GM18909 (cell line): Measurements from ENCODE around the gene MAPKAP1.

Experiments used
- ATAC-seq: cut with Tn5 transposase; IDR thresholded peaks from one replicate; pipeline ENCODE4 v1.9.1; 2021; ENCODE audit warnings: mild to moderate bottlenecking; ENCODE audit not compliant: unreplicated experiment, poor library complexity

Gene MAPKAP1

GRCh38 chr9:125470189-125470588, 236.8 kb downstream of the MAPKAP1 start:
- ATAC-seq, result no peak

GRCh38 chr9:125468646-125469045, 238.4 kb downstream of the MAPKAP1 start:
- no peak for ATAC-seq

- no peak for ATAC-seq
Measured at GRCh38 chr9:125467116-125467740, 239.8 kb downstream of the MAPKAP1 start.

GRCh38 chr9:125466411-125466810, 240.6 kb downstream of the MAPKAP1 start:
- no peak for ATAC-seq

GRCh38 chr9:125464591-125465385, 242.2 kb downstream of the MAPKAP1 start:
- ATAC-seq, result no peak

- ATAC-seq, result no peak
Measured at GRCh38 chr9:125463926-125464325, 243.1 kb downstream of the MAPKAP1 start.

- no peak for ATAC-seq
Measured at GRCh38 chr9:125462861-125463291, 244.1 kb downstream of the MAPKAP1 start.

- ATAC-seq, result no peak
Measured at GRCh38 chr9:125461636-125462190, 245.3 kb downstream of the MAPKAP1 start.

- ATAC-seq, result no peak
Measured at GRCh38 chr9:125460883-125461635, 245.9 kb downstream of the MAPKAP1 start.

- no peak for ATAC-seq
Measured at GRCh38 chr9:125460346-125460745, 246.7 kb downstream of the MAPKAP1 start.

- no peak for ATAC-seq
Measured at GRCh38 chr9:125457357-125457756, 249.7 kb downstream of the MAPKAP1 start.

GRCh38 chr9:125455876-125456275, 251.1 kb downstream of the MAPKAP1 start:
- ATAC-seq, result no peak

- ATAC-seq, result no peak
Measured at GRCh38 chr9:125455132-125455531, 251.9 kb downstream of the MAPKAP1 start.

GRCh38 chr9:125447202-125447802, 259.7 kb downstream of the MAPKAP1 start:
- ATAC-seq, result peak; percentile 6

GRCh38 chr9:125446561-125447094, 260.4 kb downstream of the MAPKAP1 start:
- peak; percentile 96 for ATAC-seq

- no peak for ATAC-seq
Measured at GRCh38 chr9:125444956-125445506, 262.0 kb downstream of the MAPKAP1 start.

GRCh38 chr9:125444166-125444565, 262.8 kb downstream of the MAPKAP1 start:
- no peak for ATAC-seq

- ATAC-seq, result no peak
Measured at GRCh38 chr9:125443367-125443766, 263.6 kb downstream of the MAPKAP1 start.

- no peak for ATAC-seq
Measured at GRCh38 chr9:125442452-125442851, 264.6 kb downstream of the MAPKAP1 start.

GRCh38 chr9:125440411-125440810, 266.6 kb downstream of the MAPKAP1 start:
- ATAC-seq, result no peak
